Measurements from ENCODE around the gene NDUFB6. TPM values are rescaled to one million over a fixed set of nuclear protein-coding genes. Genes with fewer than 3 reads are reported as not detected.

Gene NDUFB6
- total RNA-seq, 6 experiments from 2014 or later = 28.9 to 39.9 (median 36.2) TPM

DNA sequence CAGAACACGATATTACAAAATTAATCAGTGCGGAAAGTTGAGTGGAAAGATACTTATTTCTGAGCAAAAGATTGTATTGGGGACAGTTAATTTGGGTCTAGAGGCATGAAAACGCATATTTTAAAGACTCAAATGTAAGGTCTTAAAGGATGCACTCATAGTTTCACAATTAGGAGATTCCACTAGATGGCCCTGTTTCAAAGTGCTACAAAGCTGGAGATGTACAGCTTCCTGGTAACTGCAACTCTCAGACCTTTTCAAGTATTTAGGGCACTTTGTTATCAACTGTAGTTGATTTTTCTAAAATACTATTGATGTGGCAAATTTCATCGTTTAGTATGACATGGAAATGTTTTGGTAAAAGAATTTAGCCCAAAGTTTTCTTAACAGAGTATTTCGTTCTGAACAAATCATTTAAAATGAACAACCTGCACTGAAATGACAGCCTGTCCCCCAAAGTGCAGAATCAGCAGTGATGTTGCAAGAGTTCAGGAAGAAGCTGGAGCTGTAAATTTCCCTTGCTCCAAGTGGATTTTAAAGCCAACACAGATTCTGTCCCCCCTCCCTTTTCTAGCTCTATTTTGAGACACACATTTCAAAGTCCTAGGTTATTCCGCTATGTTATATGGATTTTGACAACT lies 16.2 kb upstream of the NDUFB6 start:
- 24% methylated on average over 6 of the region's 6 CpGs for WGBS (ENCODE audit: insufficient coverage, low coverage, low lambda C conversion rate, missing lambda C conversion rate)

GRCh38 chr9:32587901-32588300 lies 14.9 kb upstream of the NDUFB6 start:
- TF ChIP-seq POLR2A (IDR thresholded peaks at IDR 0.05) = no peak
- TF ChIP-seq, protein P1, sequence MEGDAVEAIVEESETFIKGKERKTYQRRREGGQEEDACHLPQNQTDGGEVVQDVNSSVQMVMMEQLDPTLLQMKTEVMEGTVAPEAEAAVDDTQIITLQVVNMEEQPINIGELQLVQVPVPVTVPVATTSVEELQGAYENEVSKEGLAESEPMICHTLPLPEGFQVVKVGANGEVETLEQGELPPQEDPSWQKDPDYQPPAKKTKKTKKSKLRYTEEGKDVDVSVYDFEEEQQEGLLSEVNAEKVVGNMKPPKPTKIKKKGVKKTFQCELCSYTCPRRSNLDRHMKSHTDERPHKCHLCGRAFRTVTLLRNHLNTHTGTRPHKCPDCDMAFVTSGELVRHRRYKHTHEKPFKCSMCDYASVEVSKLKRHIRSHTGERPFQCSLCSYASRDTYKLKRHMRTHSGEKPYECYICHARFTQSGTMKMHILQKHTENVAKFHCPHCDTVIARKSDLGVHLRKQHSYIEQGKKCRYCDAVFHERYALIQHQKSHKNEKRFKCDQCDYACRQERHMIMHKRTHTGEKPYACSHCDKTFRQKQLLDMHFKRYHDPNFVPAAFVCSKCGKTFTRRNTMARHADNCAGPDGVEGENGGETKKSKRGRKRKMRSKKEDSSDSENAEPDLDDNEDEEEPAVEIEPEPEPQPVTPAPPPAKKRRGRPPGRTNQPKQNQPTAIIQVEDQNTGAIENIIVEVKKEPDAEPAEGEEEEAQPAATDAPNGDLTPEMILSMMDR (IDR thresholded peaks at IDR 0.05) = no peak
- no peaks in the 10 kb centered on the region for H3K9me3 ChIP-seq
- no peak for ATAC-seq
- H3K36me3 ChIP-seq = no peaks in the 10 kb centered on the region
- peaks cover 0 to 5% (median under 1%) of the 10 kb centered on the region in 4 donors for H3K4me1 ChIP-seq
- intact Hi-C loops (cut with DNase I) = loop anchor here (5.0 to 10.0 kb wide), 2 partner anchors 377 to 384 kb away; no protein-coding TSS in a partner anchor
- H3K27ac ChIP-seq = no peak overlapping the region
- DNase-seq = no peak
- H3K4me3 ChIP-seq = no peak overlapping the region
- H3K27me3 ChIP-seq = no peaks in the 10 kb centered on the region

More for the DNA sequence above, 16.2 kb upstream of the NDUFB6 start:
- Histone ChIP-seq H3K36me3 (no peaks in the 10 kb centered on the region), H3K4me1 (peaks cover 0 to 5% (median under 1%) of the 10 kb centered on the region in 4 donors), H3K9me3 (no peaks in the 10 kb centered on the region), H3K27me3 (no peaks in the 10 kb centered on the region), H3K27ac (no peak overlapping the region), H3K4me3 (no peak overlapping the region)
- ATAC-seq = peak; percentile 85 to 96 (median 91)
- no peak for DNase-seq
- no peak for TF ChIP-seq POLR2A (IDR thresholded peaks at IDR 0.05)
- TF ChIP-seq, protein P1 (IDR thresholded peaks at IDR 0.05) = peak; percentile 29 to 59 (median 54)
- intact Hi-C loops (cut with DNase I) = loop anchor here (5.0 to 10.0 kb wide), 2 partner anchors 376 to 383 kb away; no protein-coding TSS in a partner anchor

- TF ChIP-seq, protein P1 (IDR thresholded peaks at IDR 0.05) = no peak
- no peak overlapping the region for H3K27ac ChIP-seq
- no peak overlapping the region for H3K4me3 ChIP-seq
- H3K27me3 ChIP-seq = no peaks in the 10 kb centered on the region
- peaks cover 0 to 5% (median under 1%) of the 10 kb centered on the region in 4 donors for H3K4me1 ChIP-seq
- no peaks in the 10 kb centered on the region for H3K9me3 ChIP-seq
- H3K36me3 ChIP-seq = no peaks in the 10 kb centered on the region
- WGBS (ENCODE audit: insufficient coverage, low coverage, low lambda C conversion rate, missing lambda C conversion rate) = 21% methylated on average over 2 of the region's 2 CpGs
- ATAC-seq (no peak), DNase-seq (no peak)
- intact Hi-C loops (cut with DNase I) = loop anchor here (5.0 to 10.0 kb wide), 2 partner anchors 380 to 388 kb away; no protein-coding TSS in a partner anchor
These were observed 11.8 kb upstream of the NDUFB6 start for GRCh38 chr9:32584784-32585183.

DNA sequence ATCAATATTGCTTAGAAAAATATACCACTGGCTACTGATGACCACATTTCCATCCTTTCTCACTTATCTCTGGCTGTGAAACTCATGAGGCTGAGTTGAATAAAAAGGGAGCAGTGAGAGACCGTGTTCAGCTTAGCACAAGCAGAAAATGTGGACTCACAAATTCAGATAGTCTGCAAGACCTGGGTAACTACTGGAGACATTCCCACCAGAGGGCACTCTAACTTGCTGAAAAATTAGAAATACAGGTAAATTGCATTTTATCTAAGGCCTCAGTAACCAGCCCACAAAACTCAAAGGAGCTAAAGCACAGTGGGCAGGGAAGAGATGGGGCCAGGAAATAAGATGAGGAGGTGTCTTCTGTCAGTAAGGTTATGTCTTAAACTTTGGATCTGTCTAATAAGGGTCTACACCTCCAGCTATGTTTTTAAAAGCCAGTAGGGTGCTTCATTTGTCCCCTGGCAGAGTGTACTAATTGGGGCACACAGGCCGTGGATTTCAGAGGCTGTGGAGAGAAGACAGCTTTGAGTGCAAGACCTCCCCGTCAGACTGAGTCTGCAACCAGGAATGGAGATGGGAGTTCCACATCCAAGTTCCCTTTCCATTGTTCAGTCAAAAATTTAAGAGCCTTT lies 8.7 kb upstream of the NDUFB6 start:
- Histone ChIP-seq H3K4me1 (no peaks in the 10 kb centered on the region), H3K27ac (no peak overlapping the region), H3K27me3 (no peaks in the 10 kb centered on the region), H3K36me3 (no peaks in the 10 kb centered on the region), H3K9me3 (no peaks in the 10 kb centered on the region), H3K4me3 (no peak overlapping the region)
- ATAC-seq (peak; percentile 79 to 84 (median 80)), DNase-seq (no peak)
- WGBS (ENCODE audit: insufficient coverage, low coverage, low lambda C conversion rate, missing lambda C conversion rate) = 32% methylated on average over 3 of the region's 3 CpGs
- no peak for TF ChIP-seq POLR2A (IDR thresholded peaks at IDR 0.05)
- TF ChIP-seq, protein P1 (IDR thresholded peaks at IDR 0.05) = peak; percentile 52 to 63 (median 59)
- intact Hi-C loops (cut with DNase I) = loop anchor here in 1 of 2 donors (10.0 kb wide), 1 partner anchor 383 kb away; no protein-coding TSS in a partner anchor
